ENCODE data around the gene UPF3B.
"Not testable (repeated sequence)": the region's sequence is repeated elsewhere in the genome, so short reads cannot be mapped to it uniquely, and the experiment has no call there.

The UPF3B gene

DNA sequence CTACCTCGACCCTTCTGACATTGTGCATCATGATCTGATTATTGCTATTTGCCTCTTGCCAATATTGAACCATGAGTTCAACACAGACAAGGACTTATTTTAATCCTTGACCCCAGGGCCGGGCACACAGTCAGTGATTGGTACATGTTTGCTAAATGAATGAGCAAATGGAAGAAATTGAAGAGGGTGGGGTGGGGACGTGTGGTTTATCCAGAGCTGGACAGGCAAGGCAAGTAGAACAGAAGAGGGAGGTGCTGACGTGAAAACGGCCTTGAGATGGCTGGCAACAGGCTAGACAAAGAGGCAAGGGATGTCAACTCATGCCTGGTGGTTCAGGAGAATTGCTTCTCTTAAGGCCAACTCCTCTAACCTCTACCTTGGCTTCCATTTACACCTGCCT, 28.5 kb downstream of the UPF3B start:
- DNase-seq, result not testable (repeated sequence)

DNA sequence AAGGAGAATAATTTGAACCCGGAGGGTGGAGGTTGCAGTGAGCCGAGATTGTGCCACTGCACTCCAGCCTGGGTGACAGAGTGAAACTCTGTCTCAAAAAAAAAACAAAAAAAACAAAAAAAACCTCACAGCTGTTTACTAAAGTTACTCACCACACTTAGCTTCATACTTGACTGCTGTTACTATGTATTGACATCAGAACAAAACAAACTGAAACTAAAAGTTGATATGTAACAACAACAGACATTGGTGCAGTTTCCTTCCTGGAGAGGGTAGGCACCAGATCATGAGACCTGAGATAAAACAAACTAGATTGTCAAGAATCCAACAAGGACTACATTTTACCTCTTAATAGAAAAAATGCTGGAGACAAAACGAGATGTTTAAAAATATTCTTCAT, 31.1 kb downstream of the UPF3B start:
- peak; percentile 42 for DNase-seq

DNA sequence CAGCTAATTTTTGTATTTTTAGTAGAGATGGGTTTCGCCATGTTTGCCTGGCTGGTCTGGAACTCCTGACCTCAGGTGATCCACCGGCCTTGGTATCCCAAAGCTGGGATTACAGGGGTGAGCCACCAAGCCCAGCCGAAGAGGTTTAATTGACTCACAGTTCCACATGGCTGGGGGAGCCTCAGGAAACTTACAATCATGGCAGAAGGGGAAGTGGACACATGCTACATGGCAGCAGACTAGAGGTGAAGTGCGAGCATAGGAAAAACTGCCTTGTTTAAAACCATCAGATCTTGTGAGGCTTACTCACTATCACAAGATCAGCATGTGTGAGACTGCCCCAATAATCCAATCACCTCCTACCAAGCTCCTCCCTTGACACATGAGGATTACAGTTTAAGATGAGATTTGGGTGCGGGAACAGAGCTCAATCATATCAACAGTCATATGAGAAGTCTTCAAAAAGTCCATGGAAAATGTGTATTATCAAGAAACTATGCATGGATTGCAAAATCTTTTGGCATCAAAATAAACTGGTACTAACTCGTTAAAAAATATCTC, 35.6 kb downstream of the UPF3B start:
- no peak for DNase-seq

DNA sequence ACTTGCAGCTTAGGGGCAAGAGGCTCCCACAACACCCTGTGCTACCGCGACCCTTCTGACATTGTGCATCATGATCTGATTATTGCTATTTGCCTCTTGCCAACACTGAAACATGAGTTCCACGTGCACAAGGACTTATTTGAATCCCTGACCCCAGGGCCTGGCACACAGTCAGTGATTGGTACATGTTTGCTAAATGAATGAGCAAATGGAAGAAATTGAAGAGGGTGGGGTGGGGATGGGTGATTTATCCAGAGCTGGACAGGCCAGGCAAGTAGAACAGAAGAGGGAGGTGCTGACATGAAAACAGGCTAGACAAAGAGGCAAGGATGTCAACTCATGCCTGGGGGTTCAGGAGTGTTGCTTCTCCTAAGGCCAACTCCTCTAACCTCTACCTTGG, 36.5 kb downstream of the UPF3B start:
- no peak for DNase-seq

DNA sequence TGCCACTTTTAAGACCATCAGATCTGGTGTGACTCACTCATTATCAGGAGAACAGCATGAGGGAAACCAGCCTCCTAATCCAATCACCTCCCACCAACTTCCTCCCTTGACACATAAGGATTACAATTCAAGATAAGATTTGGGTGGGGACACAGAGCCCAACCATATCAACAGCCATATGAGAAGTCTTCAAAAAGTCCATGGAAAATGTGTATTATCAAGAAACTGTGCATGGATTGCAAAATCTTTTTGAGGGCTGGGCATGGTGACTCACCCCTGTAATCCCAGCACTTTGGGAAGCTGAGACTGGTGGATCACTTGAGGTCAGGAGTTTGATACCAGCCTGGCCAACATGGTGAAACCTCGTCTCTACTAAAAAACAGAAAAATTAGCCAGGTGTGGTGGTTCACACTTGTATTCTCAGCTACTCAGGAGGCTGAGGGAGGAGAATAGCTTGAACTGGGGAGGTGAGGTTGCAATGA, 43.5 kb downstream of the UPF3B start:
- DNase-seq, result no peak

GRCh38 chrX:119808461-119808860, 44.3 kb downstream of the UPF3B start:
- DNase-seq, result not testable (repeated sequence)

- no peak for DNase-seq
Measured at GRCh38 chrX:119802546-119802945, 50.2 kb downstream of the UPF3B start.

- DNase-seq, result no peak
Measured at GRCh38 chrX:119801253-119802221, 51.2 kb downstream of the UPF3B start.

DNA sequence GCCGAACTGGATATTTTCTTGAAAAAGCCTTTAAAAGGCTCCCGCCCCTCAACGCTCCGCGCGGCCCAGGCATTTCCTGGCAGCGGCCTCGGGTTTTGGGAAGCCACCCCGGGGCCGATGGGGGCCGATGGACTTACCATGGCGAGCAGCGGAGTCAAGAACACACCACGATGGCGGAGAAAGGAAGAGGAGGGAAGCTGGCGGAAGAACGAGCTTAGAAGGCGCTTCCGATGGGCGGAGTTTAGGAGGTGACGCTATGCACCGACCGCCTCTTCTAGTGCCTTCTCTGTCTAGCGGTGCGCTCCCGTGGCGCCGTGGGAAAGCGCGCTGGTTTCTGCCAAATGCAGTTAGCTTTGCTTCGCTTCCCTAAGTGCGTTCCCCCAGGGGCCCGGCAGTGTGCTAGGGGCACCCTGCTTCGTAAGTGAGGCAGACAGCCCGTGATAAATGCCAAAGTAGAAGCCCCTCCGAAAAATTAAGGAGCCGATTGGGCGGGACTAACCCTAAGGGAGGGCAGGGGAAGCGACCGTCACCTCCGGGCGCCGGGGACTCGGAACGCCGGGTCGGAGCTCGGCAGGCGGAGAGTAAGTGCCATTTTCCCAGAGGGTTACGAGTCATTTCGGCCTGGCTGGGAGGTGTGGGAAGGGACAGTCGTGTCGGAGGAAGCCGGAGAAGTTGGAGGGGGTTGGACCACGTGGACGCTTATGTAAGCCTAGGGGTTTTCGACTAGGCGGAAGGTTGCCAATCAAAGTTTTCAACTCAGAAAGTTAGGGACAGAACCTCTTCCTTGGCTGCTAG, 61.1 kb downstream of the UPF3B start, which contains the start of gene RPL39:
TSS of gene RPL39 (minus strand) at position 194 of the 795 bp plus-strand sequence. CDS start at position 140, 54 bp downstream.
- peak; percentile 87 for DNase-seq

- DNase-seq, result peak; percentile 39
Measured at GRCh38 chrX:119790977-119791436, 61.8 kb downstream of the UPF3B start.

GRCh38 chrX:119784747-119785446, 67.9 kb downstream of the UPF3B start:
- peak; percentile 60 for DNase-seq
